ENCODE data around the gene VSIG2. TPM values are rescaled to one million over a fixed set of nuclear protein-coding genes. Genes with fewer than 3 reads are reported as not detected.

VSIG2 gene
- total and polyA plus RNA-seq, 2 donors (not counting 3 experiments of a cell fraction or from before 2014, with no cell fraction given), result 1.2 to 7.0 TPM

GRCh38 chr11:124793466-124794278 lies 41.6 kb upstream of the VSIG2 start:
- Histone ChIP-seq H3K79me2 (ENCODE audit: control insufficient read depth, insufficient read depth, low read length) (peaks cover 100% of the 10 kb centered on the region), H3K9me1 (replicated peaks; ENCODE audit: control insufficient read depth, extremely low read depth, insufficient read depth, low read length) (no peaks in the 10 kb centered on the region), H3K4me2 (ENCODE audit: insufficient read depth, low read length) (no peak overlapping the region), H3K9ac (replicated peaks; ENCODE audit: extremely low read depth, insufficient read depth, low read length) (no peak overlapping the region), H3K27ac (ENCODE audit: insufficient read depth, low read depth, low read length) (no peak overlapping the region), H3K36me3 (ENCODE audit: control insufficient read depth in 2 of 2, extremely low read depth in 1 of 2, insufficient read depth in 2 of 2, low read length in 2 of 2) (no peaks in the 10 kb centered on the region), H3K4me3 (replicated peaks in 1 of 3; ENCODE audit: insufficient read depth in 1 of 3, low read depth in 1 of 3, low read length in 3 of 3) (no peak overlapping the region), H3K27me3 (ENCODE audit: control insufficient read depth in 2 of 2, insufficient read depth in 2 of 2, low read length in 2 of 2) (no peaks in the 10 kb centered on the region), H2AFZ (ENCODE audit: low read depth, low read length) (no peak overlapping the region), H3K9me3 (replicated peaks; ENCODE audit: control insufficient read depth, insufficient read depth, low read length) (no peaks in the 10 kb centered on the region), H3K4me1 (ENCODE audit: control insufficient read depth, extremely low read depth, insufficient read depth, low read length) (peaks cover 9% of the 10 kb centered on the region), H4K20me1 (replicated peaks; ENCODE audit: control insufficient read depth, extremely low read depth, insufficient read depth, low read length) (peaks cover 4% of the 10 kb centered on the region)
- intact Hi-C loops (cut with micrococcal nuclease) (loop anchor here (1.0 kb wide), 4 partner anchors 30 to 149 kb away; no protein-coding TSS in a partner anchor), dilution Hi-C loops (cut with MboI; ENCODE audit: extremely low pct_ligation_motif_present, low sequenced_read_pairs) (no loop called here)
- DNase-seq (ENCODE audit: low read depth, low spot score) (peak; percentile 70), FAIRE-seq (no peak)
- BruUV-seq (replicated peaks), result no TSS peak
- CTCF ChIA-PET, result interaction anchor here (0.6 to 10.2 kb wide), 36 partner anchors 8 to 166 kb away, joined by 3 to 191 read pairs (median 8); partner anchors contain the start of genes NRGN, SIAE, SPA17 and VSIG2
- TF ChIP-seq POLR2AphosphoS5 (IDR thresholded peaks at IDR 0.05; ENCODE audit: insufficient read depth, low read depth, low read length) (no peak), CTCF (IDR thresholded peaks at IDR 0.05; ENCODE audit: extremely low read depth in 1 of 2, insufficient read depth in 1 of 2, low read depth in 1 of 2, low read length in 2 of 2) (peak; percentile 64), FOS (IDR thresholded peaks at IDR 0.05; ENCODE audit: borderline replicate concordance, insufficient read depth, low read length) (no peak), GATA2 (IDR thresholded peaks at IDR 0.05; ENCODE audit: insufficient read depth, insufficient read length, low read depth, low read length) (no peak), JUN (IDR thresholded peaks at IDR 0.05; ENCODE audit: borderline replicate concordance, insufficient read depth, insufficient read length, low read depth) (no peak), MAX (IDR thresholded peaks at IDR 0.05; ENCODE audit: insufficient read depth, insufficient read length) (no peak), POLR2A (IDR thresholded peaks at IDR 0.05; ENCODE audit: low read depth, low read length) (no peak)
- POLR2A ChIA-PET, result interaction anchor here (2.0 kb wide), 1 partner anchor 21 kb away, joined by 5 read pairs; no protein-coding TSS in a partner anchor
